ENCODE data around the gene PTGER1.
"Not testable (repeated sequence)": the region's sequence is repeated elsewhere in the genome, so short reads cannot be mapped to it uniquely, and the experiment has no call there.

The PTGER1 gene

DNA sequence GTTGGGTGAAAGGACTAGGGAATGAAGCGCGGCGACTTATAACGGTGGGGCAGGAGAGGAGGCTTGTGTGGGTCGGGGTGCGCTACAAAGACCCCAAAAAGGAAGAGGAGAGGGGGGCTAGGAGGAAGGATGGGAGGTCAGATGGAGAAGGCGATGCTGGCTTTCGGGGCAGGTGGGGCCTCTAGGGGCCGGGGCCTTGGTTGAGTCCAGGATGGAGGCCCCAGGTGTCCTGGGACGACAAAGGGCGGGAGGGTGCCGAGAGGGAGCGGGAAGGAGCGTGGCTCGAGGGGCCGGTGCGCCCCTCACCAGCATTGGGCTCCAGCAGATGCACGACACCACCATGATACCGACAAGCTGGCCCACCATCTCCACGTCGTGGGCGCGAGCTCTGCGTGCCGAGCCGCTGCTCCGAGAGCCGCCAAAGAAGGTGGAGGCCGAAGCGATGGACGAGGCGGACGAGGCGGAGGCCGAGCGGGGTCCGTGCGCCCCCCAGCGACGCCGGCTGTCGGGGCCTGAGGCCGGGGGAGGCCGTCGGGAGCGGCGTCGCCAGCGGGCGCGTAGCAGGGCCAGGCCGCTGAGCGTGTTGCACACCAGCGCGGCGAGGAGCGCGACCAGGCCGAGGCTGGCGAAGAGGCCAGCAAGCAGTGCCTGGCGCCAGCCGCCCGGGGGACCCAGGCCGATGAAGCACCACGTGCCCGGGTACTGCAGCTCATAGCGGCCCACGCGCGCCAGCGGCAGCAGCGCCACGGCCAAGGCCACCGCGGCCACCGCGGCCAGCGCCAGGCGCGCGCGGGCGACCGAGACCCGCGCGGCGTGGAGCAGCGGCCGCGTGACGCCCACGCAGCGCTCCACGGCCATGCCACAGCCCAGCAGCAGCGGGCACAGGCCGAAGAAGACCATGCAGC is 1.8 kb downstream of the PTGER1 start:
- DNase-seq, result no peak

DNA sequence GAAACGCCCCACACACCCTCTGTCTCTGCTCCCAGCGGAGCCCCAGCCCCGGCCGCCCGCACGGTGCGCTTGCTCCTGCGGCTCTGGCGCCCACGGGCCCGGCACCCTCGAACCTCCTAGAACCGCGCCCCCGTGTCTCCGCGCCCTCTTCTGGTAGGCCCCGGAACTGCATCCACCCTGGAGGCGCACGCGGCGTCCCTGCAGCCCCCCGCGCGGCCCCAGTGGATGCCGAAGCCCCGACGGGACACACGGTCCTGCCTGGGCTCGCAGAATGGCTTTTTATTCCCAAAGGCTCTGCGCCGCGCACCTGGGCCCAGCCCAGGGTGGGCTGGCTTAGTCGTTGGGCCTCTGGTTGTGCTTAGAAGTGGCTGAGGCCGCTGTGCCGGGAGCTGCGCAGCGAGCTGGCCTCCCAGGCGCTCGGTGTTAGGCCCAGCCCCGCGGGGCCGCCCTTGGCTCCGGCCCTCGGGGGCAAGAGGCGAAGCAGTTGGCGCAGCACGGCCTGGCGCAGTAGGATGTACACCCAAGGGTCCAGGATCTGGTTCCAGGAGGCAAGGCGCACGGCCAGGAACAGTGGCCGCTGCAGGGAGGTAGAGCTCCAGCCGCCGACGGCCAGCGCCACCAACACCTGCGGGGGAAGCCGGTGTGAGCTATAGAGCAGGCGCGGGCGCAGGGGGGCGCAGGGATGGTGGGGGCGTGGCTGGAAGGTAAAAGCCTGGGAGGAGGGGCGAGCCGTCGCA is 2.8 kb downstream of the PTGER1 start:
- DNase-seq, result no peak

DNA sequence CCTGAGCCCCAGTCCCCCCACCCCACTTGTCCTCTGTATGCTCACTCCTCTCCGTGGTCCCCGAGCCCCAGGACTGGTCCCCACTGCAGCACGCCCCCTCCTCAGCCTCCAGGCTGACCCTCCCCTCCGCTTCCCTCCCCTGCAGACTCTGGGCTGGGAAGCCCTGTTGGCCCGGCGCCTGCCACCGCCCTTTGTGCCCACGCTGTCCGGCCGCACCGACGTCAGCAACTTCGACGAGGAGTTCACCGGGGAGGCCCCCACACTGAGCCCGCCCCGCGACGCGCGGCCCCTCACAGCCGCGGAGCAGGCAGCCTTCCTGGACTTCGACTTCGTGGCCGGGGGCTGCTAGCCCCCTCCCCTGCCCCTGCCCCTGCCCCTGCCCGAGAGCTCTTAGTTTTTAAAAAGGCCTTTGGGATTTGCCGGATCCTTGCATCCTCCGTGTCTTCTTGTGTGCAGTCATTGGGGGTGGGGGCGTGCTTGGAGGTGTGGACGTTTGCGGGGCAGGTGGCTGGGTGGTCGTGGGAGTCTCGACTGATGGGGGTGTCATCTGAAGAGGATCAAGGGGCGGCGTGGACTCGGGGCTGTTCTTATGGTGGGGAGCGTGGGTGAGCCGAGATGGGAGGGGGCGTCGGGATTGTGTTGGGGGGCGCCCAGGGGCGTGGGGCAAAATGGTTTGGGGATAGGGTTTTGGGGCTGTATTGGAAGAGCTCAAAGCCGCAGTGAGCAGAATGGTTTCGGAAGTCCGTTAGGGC is 3.5 kb downstream of the PTGER1 start:
- DNase-seq, result no peak

DNA sequence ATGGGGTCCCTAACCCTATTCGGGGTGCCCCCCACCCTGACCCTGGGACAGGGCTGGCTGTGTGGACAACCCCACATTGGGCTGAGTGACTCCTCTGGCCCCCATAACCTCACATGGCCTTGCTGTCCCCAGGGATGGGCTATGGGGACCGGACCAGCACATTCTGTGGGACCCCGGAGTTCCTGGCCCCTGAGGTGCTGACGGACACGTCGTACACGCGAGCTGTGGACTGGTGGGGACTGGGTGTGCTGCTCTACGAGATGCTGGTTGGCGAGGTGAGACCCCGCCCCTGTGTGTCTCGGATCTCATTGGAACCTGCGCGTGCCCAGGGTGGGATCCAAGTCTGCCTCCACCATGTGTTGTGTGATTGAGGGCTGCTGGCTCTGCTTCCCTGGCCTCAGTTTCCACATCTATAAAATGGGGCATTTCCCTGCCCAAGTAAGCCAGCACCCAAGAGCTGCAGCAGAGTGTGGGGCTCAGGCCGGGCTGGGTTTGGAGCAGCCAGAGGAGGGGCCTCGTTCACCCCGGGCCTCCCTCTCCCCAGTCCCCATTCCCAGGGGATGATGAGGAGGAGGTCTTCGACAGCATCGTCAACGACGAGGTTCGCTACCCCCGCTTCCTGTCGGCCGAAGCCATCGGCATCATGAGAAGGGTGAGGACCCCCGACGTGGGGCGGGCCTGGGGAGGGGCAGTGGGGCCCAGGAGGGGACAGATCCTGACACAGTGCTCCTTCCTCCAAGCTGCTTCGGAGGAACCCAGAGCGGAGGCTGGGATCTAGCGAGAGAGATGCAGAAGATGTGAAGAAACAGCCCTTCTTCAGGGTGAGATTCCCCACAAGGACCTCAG is 4.9 kb downstream of the PTGER1 start:
- DNase-seq, result no peak

DNA sequence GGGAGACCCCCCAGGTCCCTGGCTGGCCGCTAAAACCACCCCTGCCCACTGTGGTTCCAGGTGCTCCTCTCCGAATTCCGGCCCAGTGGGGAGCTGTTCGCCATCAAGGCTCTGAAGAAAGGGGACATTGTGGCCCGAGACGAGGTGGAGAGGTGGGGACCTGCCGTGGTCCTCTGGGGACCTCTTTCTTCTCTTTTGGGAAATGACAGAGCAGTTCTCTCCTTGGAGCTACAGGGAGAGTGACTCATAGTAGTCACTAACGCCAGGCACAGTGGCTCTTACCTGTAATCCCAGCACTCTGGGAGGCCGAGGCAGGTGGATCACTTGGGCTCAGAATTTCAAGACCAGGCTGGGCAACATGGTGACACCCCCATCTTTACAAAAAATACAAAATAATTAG is 7.3 kb downstream of the PTGER1 start:
- DNase-seq, result no peak

DNA sequence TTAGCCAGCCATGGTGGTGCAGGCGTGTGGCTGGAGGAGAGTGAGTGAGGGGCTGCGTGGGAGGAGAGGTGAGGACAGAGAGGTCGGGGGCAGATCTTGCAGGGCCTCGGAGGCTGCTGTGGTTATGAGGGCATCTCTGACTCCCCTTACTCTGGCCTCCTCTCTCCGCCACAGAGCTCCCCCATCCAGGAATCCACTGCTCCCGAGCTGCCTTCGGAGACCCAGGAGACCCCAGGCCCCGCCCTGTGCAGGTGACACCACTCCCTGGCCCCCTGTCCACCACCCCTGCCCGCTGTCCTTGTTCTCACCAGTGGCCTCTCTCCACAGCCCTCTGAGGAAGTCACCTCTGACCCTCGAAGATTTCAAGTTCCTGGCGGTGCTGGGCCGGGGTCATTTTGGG is 7.8 kb downstream of the PTGER1 start:
- DNase-seq, result no peak

DNA sequence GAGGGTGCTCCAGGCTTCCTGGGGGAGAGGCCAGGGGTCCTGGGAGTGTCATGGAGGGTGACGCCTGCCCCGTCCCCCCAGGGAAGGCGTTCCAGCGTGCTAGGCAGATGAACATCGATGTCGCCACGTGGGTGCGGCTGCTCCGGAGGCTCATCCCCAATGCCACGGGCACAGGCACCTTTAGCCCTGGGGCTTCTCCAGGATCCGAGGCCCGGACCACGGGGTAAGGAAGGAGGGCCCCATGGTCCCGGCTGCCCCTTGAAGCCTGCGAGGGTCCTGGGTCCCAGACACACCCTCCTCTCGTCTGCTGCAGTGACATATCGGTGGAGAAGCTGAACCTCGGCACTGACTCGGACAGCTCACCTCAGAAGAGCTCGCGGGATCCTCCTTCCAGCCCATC is 11.4 kb downstream of the PTGER1 start:
- DNase-seq, result no peak

DNA sequence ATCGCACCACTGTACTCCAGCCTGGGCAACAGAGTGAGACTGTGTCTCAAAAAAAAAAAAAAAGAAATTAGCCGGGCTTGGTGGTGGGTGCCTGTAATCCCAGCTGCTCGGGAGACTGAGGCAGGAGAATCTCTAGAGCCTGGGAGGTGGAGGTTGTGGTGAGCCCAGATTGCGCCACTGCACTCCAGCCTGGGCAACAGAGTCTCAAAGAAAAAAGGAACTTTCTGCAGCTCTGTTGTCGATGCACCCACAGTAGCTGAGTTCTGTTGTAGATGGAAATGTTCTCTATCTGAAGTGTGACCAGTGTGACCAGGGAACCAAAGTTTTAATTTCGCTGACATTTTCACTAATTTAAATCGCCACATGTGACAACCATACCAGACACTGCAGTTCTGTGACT is 12.8 kb downstream of the PTGER1 start:
- DNase-seq, result not testable (repeated sequence)

DNA sequence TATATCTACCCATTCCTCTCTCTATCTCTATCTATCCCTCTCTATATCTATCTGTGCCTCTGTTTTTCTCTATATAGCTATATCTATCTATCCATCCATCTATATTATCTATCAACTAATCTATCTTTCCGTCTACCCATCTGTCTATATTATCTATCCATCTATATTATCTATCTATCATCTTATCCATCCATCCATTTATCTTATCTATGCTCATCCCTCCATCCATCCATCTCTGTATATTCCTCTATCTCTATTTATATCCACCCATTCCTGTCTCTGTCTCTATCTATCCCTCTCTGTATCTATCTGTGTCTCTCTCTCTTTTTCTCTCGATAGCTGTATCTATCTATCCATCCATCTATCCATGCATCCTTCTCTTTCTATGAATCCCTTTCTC is 14.2 kb downstream of the PTGER1 start:
- DNase-seq, result no peak

DNA sequence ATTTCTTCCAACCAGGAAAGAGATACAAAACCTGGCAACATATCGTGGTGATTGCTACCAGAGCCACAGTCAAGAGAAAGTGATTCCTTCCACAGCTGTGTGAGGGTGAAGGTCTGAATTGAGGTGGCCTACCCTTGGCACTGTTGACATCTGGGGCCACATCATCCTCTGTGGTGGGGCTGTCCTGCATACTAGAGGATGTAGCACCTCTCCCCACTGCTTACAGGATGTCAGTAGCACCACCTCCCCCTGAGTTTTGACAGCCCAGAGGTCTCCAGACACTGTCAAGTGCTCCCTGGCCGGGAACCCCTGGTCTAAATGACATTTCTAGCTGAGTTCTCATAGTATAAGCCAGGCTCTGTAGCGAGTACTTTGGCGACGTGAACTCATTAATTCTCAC is 15.5 kb downstream of the PTGER1 start:
- no peak for DNase-seq

DNA sequence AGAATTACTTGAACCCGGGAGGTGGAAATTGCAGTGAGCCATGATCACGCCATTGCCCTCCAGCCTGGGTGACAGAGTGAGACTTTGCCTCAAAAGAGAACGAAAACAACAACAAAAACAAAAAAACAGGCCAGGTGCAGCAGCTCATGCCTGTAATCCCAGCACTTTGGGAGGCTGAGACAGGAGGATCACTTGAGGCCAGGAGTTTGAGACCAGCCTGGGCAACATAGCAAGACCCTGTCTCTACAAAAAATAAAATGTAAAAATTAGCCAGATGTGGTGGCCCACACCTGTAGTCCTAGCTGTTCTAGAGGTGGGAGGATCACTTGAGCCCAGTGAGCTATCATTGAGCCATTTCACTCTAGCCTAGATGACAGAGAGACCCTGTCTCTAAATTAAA is 22.9 kb downstream of the PTGER1 start:
- not testable (repeated sequence) for DNase-seq

DNA sequence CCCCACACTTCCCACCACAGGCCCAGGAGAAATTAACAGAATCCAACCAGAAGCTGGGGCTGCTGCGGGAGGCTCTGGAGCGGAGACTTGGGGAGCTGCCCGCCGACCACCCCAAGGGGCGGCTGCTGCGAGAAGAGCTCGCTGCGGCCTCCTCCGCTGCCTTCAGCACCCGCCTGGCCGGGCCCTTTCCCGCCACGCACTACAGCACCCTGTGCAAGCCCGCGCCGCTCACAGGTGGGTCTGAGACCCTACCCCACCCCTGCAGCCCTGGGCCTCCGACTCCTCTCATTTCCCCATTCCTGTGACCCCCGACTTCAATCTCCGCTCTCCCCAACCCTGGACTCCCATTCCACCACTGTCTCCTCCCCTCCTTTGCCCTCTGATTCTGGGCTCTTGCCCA is 24.3 kb downstream of the PTGER1 start:
- DNase-seq, result no peak

DNA sequence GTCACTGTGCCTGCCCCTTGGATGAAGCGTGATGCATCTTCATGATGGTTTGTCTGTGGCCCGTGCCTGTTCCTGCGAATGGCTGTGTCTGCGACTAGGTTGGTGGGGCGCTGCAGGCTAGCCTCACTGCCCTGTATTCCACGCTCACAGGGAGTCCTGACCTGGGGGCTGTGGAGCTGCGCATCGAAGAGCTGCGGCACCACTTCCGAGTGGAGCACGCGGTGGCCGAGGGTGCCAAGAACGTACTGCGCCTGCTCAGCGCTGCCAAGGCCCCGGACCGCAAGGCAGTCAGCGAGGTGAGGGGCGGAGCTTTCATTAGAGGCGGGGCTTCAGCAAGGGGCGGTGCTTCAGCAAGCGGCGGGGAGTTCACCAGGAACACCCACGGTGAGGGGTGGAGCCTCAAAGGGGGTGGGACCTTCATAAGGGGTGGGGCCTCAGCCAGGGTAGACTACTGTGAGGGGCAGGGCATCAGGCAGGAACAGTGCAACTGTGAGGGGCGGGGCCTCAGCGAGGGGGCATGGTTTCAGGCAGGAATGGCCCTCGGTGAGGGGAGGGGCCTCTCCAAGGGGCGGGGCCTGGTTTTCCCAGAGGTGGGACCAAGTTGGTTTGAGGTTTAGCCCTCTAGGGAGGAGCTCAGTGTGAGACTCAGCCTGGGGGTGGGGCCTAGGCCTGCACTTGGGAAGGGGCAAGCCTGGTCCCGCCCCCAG is 24.8 kb downstream of the PTGER1 start:
- peak; percentile 60 for DNase-seq

DNA sequence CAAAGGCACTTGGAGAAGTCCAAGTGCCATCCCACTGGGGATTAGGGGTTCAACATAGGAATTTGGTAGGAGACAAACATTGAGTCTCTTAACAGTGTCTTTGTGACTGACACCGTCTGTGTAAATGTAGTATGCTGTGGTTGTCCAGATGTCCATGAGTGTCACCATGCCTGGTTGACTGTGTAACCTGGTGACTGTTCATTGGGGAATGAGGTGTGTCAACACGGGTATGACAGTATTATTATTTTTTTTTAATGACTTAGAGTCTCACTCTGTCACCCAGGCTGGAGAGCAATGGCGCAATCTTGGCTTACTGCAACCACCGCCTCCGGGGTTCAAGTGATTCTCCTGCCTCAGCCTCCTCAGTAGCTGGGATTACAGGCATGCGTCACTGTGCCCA is 25.8 kb downstream of the PTGER1 start:
- no peak for DNase-seq

DNA sequence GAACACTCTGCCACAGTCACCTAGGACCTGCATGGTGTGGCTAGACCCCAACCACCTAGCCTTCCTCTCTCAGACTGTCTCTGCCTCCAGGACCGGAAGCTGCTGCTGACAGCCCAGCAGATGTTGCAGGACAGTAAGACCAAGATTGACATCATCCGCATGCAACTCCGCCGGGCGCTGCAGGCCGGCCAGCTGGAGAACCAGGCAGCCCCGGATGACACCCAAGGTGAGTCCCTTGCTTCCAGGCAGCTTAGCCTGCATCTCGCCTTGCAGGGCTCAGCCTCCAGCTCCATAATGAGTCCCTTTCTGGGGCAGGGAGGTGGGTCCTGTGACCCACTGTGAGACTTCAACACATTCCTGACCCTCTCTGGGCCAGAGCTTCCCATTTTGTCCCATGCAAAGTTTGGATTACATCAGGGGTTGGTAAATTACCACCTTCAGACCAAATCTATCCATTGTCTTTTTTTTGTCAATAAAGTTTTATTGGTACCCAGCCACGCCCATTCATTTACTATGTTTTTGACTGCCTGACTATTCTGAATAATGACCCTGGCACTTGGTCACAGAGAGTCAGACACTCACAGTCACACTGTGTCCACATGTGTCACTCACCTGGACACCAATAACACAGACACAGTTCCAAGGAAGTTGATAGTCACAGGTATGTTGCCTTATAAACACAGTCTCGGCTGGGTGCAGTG is 28.7 kb downstream of the PTGER1 start:
- DNase-seq, result no peak

DNA sequence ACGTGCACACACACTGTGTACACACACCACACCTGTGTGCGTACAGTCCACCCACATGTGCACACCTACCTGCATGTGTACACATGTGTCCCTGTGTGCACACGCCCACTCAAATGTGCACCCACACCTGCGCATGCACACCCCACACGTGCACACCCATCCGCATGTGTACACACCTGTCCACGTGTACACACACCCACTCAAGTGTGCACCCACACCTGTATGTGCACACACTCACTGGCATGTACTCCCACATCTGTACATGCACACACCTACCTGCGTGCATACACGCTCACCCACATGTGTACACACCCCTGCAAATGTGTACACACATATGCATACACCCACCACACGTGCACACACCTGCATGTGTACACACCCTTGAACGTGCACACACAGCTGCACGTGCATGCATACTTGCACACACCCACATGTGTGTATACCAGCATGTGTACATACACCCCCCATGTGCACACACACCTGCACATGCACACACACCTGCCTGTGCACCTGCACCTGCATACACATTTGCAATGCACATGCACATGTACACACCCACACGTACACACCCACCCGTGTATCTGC is 31.4 kb downstream of the PTGER1 start:
- DNase-seq, result no peak

DNA sequence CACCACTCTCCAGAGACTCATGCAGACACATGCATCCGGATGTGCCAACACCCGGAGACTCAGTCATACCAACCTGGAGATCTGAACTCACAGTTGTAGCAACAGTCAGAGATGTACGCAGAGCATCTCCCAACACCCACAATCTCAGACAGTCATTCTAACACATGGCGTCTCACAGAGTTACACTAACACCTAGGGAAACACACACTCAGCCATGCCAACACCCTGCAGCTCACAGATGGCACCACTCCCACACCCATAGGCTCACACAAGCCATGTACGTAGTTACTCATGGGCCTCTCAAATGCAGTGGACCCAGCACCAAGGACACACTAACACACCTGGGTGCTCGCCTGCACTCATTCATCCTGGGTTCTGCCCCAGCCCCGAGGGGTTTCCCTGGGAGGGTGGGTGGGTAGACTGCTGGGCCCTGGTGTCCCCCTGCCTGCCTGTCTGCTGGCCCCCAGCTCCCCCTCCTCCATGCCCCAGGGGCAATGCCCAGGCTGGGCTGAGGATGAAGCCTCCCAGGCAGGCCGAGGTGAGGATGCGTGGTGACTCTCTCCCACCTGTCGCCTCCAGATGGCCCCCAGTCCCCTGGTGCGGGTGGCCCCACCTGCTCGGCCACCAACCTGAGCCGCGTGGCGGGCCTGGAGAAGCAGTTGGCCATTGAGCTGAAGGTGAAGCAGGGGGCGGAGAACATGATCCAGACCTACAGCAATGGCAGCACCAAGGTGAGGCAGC is 32.1 kb downstream of the PTGER1 start:
- no peak for DNase-seq

DNA sequence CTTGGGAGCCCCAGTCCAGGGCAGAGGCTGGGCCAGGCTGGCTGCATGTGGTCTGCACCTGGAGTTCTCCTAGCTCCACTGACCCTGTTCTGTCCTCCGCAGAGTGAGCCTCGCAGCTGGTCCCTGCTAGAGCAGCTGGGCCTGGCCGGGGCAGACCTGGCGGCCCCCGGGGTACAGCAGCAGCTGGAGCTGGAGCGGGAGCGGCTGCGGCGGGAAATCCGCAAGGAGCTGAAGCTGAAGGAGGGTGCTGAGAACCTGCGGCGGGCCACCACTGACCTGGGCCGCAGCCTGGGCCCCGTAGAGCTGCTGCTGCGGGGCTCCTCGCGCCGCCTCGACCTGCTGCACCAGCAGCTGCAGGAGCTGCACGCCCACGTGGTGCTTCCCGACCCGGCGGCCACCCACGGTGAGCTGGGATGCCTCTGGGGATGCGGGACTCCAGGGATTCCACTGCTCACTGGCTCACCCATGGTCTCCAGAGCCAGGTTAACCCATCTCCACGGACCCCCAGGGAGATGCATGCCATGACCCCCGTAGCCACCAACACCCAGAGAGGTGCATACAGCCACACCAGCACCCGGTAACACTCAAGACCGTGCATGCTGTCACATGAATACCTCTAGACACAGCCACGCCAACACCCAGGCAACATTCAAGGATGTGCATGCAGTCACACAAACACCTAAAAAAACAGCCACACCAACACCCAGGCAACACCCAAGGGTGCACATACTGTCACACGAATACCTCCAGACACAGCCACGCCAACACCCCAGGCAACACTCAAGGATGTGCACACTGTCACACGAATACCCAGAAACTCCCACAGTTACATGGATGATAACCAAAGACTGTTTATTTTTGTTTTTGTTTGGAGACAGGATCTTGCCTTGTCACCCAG is 33.9 kb downstream of the PTGER1 start:
- DNase-seq, result no peak

DNA sequence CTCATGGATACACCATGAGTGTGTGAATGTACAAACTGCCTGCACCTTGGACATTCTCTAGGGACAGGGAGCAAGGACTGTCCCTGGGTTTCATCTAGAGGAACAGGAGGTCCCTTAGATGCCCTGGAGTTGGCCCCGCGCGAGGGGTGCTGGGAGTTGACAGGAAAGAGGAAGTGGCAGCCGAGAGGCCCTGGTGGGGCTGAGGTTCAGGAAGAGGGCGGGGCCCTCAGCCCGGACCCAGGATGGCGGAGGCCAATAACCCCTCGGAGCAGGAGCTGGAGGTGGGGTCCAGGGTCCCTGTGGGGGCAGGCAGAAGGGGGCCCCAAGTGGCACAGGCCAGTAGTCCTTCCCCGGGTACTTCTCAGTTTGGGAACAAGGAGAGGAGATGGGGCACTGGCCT is 35.1 kb downstream of the PTGER1 start:
- peak; percentile 89 for DNase-seq

Data from GDM1 (cell line).